HFFc6 (cell line): ENCODE results near the gene HOMER3. TPM values are rescaled to one million over a fixed set of nuclear protein-coding genes. Genes with fewer than 3 reads are reported as not detected.
A peak's percentile ranks its signal among the peaks of the same experiment; 100 is the strongest.

Experiments used
- DNase-seq: peaks from one replicate; pipeline ENCODE4 v3.0.0-alpha.2; 2018
- H3K27ac Mint-ChIP-seq: 2 replicates; pipeline ENCODE4 v1.8.0; 2020; ENCODE audit warnings: mild to moderate bottlenecking, mixed read lengths
- H3K27me3 Mint-ChIP-seq: 2 replicates; pipeline ENCODE4 v1.8.0; 2021; ENCODE audit warnings: mild to moderate bottlenecking, moderate library complexity, mixed read lengths; ENCODE audit not compliant: insufficient read depth
- H3K36me3 Mint-ChIP-seq: 2 replicates; pipeline ENCODE4 v1.8.0; 2021; ENCODE audit warnings: low read depth, mixed read lengths
- H3K4me1 Mint-ChIP-seq: 2 replicates; pipeline ENCODE4 v1.8.0; 2020; ENCODE audit warnings: low read depth, mixed read lengths
- H3K4me3 Mint-ChIP-seq: 2 replicates; pipeline ENCODE4 v1.8.0; 2020; ENCODE audit warnings: mild to moderate bottlenecking, moderate library complexity, mixed read lengths
- H3K9me3 Mint-ChIP-seq: 2 replicates; pipeline ENCODE4 v1.8.0; 2020; ENCODE audit warnings: mild to moderate bottlenecking, mixed read lengths
- total RNA-seq, 6 experiments: library from RNA; stranded (reverse); fragmentation: NEBNext Ultra II Directional; extraction: Animal tissue kit (Norgen Biotek cat#: 25700); gene quantifications; 2 replicates in 1 of 6; 3 replicates in 5 of 6; pipeline ENCODE4 v1.2.3, GENCODE V29; 2021
- TF ChIP-seq, protein P1 (sequence below): fragments of 200-600 bp; sonication (generic); IDR thresholded peaks from 2 replicates; pipeline ENCODE4 v1.5.0; 2021; ENCODE audit warnings: antibody characterized with exemption, mild to moderate bottlenecking

HOMER3 gene
- total RNA-seq, 6 experiments from 2014 or later = 68.1 to 89.1 (median 77.9) TPM

DNA sequence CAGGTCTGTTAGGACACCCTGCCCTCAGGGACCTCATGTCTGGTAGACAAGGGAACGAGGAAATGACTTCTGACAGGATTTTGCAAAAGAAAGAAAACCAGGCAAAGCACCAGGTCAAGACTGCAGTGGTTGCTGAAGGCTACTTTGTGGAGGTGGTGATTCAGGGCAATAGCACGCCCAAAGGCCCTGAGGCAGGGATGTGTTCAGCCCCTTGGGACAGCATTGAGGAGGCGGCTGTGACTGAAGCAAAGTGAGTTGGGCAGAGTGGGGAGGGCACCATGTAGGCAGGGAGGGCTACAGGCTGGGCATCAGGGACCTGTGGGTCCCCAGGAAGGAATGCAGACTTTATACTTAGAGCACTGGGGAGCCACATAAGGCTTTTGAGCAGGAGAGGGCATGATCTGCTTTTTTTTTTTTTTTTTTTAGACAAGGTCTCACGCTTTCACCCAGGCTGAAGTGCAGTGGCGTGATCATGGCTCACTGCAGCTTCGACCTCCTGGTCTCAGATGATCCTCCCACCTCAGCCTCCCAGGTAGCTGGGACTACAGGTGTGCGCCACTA, 10.8 kb upstream of the HOMER3 start:
- Mint-ChIP-seq H3K9me3 (no peaks in the 10 kb centered on the region), H3K4me1 (peaks cover 18% of the 10 kb centered on the region), H3K36me3 (peaks cover 11% of the 10 kb centered on the region), H3K27me3 (peaks cover 1% of the 10 kb centered on the region; the same call in 1 of the 2 replicates), H3K27ac (peak overlapping the region; percentile 86), H3K4me3 (peak overlapping the region; percentile 5; the same call in 1 of the 2 replicates)
- TF ChIP-seq, protein P1, sequence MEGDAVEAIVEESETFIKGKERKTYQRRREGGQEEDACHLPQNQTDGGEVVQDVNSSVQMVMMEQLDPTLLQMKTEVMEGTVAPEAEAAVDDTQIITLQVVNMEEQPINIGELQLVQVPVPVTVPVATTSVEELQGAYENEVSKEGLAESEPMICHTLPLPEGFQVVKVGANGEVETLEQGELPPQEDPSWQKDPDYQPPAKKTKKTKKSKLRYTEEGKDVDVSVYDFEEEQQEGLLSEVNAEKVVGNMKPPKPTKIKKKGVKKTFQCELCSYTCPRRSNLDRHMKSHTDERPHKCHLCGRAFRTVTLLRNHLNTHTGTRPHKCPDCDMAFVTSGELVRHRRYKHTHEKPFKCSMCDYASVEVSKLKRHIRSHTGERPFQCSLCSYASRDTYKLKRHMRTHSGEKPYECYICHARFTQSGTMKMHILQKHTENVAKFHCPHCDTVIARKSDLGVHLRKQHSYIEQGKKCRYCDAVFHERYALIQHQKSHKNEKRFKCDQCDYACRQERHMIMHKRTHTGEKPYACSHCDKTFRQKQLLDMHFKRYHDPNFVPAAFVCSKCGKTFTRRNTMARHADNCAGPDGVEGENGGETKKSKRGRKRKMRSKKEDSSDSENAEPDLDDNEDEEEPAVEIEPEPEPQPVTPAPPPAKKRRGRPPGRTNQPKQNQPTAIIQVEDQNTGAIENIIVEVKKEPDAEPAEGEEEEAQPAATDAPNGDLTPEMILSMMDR = no peak
- peak; percentile 94 for DNase-seq

DNA sequence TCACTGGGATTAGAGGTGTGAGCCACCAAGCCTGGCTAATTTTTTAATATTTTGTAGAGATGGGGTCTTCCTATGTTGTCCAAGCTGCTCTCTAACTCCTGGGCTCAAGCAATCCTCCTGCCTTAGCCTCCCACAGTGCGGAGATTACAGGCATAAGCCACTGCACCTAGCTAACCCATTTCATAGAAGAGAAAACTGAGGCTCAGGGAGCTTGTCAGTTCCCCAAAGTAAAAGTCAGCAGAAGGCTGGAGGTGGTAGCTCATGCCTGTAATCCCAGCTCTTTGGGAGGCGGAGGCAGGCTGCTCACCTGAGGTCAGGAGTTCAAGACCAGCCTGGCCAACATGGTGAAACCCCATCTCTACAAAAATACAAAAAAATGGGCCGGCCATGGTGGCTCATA, 8.8 kb upstream of the HOMER3 start:
- peaks cover 1% of the 10 kb centered on the region; the same call in 1 of the 2 replicates for H3K27me3 Mint-ChIP-seq
- no peak overlapping the region for H3K4me3 Mint-ChIP-seq
- H3K36me3 Mint-ChIP-seq = peaks cover 18% of the 10 kb centered on the region
- DNase-seq = no peak
- no peaks in the 10 kb centered on the region for H3K9me3 Mint-ChIP-seq
- peaks cover 18% of the 10 kb centered on the region for H3K4me1 Mint-ChIP-seq
- H3K27ac Mint-ChIP-seq = no peak overlapping the region
- TF ChIP-seq, protein P1 = no peak

DNA sequence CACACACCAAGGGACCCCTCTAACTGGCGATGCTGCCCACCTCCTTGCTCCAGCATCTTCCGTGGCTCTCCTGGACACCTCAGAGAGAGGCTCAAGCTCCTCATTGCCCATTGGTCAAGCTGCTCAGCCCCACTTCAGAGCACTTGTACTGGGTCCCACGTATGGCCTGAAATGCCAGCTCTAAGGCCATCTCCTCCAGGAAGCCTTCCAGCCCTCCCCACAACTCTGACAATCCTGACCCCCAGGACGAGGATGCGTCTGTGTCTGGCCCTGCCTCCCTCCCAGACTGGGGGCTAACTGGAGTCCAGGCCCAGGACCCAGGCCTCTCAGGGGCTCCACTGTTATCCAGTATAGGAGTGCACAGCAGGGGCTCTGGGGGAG, 7.9 kb upstream of the HOMER3 start:
- Mint-ChIP-seq H3K36me3 (peaks cover 16% of the 10 kb centered on the region), H3K4me3 (no peak overlapping the region), H3K27ac (no peak overlapping the region), H3K27me3 (peaks cover 1% of the 10 kb centered on the region; the same call in 1 of the 2 replicates), H3K9me3 (no peaks in the 10 kb centered on the region), H3K4me1 (peaks cover 18% of the 10 kb centered on the region)
- DNase-seq = no peak
- TF ChIP-seq, protein P1 = no peak

DNA sequence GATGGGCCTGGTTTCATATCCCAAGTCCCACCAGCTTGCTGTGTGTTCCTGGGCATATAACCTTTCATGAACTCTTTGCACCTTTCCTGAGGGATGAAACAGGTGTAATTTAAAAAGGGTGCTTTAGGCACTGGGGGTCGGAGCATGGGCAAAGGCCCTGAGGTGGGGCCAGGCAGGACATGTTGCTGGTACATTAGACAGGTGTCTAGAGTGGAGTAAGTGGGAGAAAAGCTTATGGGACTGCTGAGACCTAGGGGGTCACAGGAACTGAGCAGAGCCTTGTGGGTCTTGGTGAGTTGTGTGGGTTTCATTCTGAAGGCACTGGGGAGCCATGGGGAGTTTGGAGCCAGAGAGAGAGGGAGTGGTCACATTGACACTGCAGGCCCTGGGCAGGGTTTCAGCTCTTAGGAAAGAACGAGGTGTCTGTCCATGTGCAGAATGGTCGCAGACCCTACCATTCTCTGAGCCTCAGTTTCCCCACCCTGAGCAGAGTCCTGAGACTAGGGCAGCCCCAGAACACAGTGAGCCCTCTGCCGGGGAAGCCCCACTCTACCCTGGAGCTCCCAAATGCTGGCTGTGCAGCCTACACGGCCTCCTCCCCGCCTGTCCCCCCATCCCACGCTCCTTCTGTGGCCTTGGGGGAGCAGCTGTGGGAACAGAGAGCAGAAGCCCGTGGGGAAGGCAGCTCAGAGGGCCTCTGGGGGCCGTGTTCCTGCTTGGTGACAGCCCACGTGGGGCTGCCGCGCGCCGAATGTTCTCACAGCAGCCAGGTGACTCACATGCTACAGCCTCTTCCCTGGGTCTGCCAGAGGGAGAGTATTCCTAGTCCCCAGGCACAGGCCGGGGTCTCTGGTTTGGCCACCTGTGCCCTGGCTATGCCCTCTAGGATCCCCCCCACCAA, 7.3 kb upstream of the HOMER3 start:
- Mint-ChIP-seq H3K4me3 (no peak overlapping the region), H3K9me3 (no peaks in the 10 kb centered on the region), H3K27ac (no peak overlapping the region), H3K36me3 (peaks cover 16% of the 10 kb centered on the region), H3K4me1 (peaks cover 18% of the 10 kb centered on the region), H3K27me3 (peaks cover 1% of the 10 kb centered on the region; the same call in 1 of the 2 replicates)
- TF ChIP-seq, protein P1 = no peak
- no peak for DNase-seq

DNA sequence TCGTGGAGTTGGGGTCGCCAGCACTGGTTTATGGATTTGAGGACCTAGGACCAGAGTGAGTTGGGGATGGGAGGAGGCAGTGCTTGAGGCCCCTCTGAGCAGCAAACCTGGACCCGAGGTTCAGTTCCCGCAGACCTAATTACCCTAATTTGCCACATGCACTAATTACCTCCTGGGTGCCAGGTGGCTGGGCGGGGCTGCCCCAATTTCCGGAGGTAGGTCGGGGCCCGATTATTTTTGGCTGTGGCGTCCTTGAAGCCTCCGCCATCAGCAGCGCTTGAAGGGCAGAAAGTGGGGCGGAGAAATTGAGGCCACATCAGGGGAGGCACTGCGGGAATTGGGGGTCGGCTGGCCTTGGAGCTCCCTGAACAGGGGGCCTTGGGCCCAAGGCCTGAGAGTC, 5.9 kb upstream of the HOMER3 start:
- no peak overlapping the region for H3K27ac Mint-ChIP-seq
- no peaks in the 10 kb centered on the region for H3K9me3 Mint-ChIP-seq
- peaks cover 1% of the 10 kb centered on the region; the same call in 1 of the 2 replicates for H3K27me3 Mint-ChIP-seq
- H3K4me3 Mint-ChIP-seq = no peak overlapping the region
- no peak for DNase-seq
- H3K4me1 Mint-ChIP-seq = peaks cover 12% of the 10 kb centered on the region
- H3K36me3 Mint-ChIP-seq = peaks cover 16% of the 10 kb centered on the region
- TF ChIP-seq, protein P1 = no peak
